Measurements from ENCODE around the gene C11orf97. TPM values are rescaled to one million over a fixed set of nuclear protein-coding genes. Genes with fewer than 3 reads are reported as not detected.

C11orf97 gene
- total RNA-seq, 1 experiment from 2014 or later, result not detected

DNA sequence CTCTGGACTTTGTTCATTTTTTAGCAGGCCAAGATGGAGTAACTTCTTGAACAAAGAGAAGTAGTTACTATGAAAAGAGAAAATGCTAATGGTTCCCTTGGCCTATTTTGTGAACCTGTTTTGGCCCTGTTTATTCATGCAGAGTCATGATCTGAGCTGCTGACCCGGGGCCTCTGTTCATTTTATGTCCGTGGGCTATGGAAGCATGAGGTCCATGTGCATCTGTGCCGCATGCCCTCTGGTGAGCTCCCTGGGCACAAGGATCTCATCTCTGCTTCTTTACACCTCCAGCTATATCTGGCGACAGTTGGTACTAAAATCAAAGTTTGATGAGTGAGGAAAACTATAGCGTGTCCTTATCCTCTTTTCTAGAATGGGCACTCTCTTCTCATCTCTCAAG is 55.9 kb downstream of the C11orf97 start:
- intact Hi-C loops (cut with micrococcal nuclease), result no loop called here
- ChIA-PET RAD21 (ENCODE audit: low non-redundant PET in 1 of 2, low total read pairs in 2 of 2, uncharacterized antibody in 2 of 2, unreplicated experiment in 2 of 2) (no interaction called here), POLR2A (no interaction called here), CTCF (no interaction called here)
- DNase-seq (ENCODE audit: low read depth, low spot score) (no peak), ATAC-seq (no peak)
- Histone ChIP-seq H3K36me3 (ENCODE audit: control insufficient read depth in 1 of 2, insufficient read depth in 2 of 2, low read length in 2 of 2) (no peaks in the 10 kb centered on the region), H3K9ac (ENCODE audit: low read length) (no peak overlapping the region), H3K9me2 (ENCODE audit: insufficient read depth) (no peaks in the 10 kb centered on the region), H3K79me2 (ENCODE audit: insufficient read depth, low read length) (no peaks in the 10 kb centered on the region), H3K4me3 (replicated peaks in 1 of 2; ENCODE audit: low read depth in 1 of 2, low read length in 2 of 2) (no peak overlapping the region), H4K20me1 (ENCODE audit: insufficient read depth) (no peaks in the 10 kb centered on the region), H3K4me1 (ENCODE audit: control insufficient read depth in 1 of 2, insufficient read depth in 2 of 2, low read length in 2 of 2) (peaks cover 0 to 8% of the 10 kb centered on the region in 2 experiments; a peak in 3 of 4 replicates), H3K27me3 (ENCODE audit: insufficient read depth, low read length) (no peaks in the 10 kb centered on the region), H3K9me3 (ENCODE audit: control insufficient read depth in 1 of 2, insufficient read depth in 1 of 2, low read depth in 1 of 2, low read length in 2 of 2) (no peaks in the 10 kb centered on the region), H3K4me2 (ENCODE audit: low read length) (no peak overlapping the region), H3K27ac (ENCODE audit: low read depth, low read length) (no peak overlapping the region), H2AFZ (ENCODE audit: low read depth, low read length, poor library complexity, severe bottlenecking) (no peak overlapping the region)
- no peak for TF ChIP-seq SRF (IDR thresholded peaks at IDR 0.05; ENCODE audit: low read depth)
- TF ChIP-seq EGR1 (IDR thresholded peaks at IDR 0.05; ENCODE audit: low read depth), result no peak
- no peak for TF ChIP-seq TCF7L2 (IDR thresholded peaks at IDR 0.05; ENCODE audit: borderline replicate concordance, extremely low read depth, insufficient read depth, insufficient read length)
- no peak for TF ChIP-seq ZNF274 (IDR thresholded peaks at IDR 0.05; ENCODE audit: low read depth, low read length)
- no TSS peak for BruUV-seq (replicated peaks)

DNA sequence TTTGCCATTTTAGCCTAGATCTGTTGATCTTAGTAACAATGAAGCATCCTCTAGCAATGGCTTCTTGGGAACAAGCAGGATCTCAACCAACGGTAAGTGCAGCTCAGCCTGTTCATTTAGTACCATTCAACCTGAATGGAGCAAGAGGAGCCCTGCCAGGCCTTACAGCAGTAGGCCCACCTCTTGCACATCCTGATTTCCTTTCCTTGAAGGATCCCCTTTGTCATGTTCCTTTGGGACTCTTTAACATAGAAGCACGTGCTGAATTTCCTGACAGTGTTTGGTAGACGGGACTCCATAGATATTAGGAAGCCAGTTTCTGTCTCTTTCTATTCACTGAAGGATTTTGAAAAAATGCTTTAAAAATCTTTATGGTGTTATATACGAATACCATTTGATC is 56.5 kb downstream of the C11orf97 start:
- no peak overlapping the region for H3K4me2 ChIP-seq (ENCODE audit: low read length)
- BruUV-seq (replicated peaks), result no TSS peak
- H3K4me3 ChIP-seq (replicated peaks in 1 of 2; ENCODE audit: low read depth in 1 of 2, low read length in 2 of 2), result no peak overlapping the region
- POLR2A ChIA-PET, result no interaction called here
- no peaks in the 10 kb centered on the region for H3K9me2 ChIP-seq (ENCODE audit: insufficient read depth)
- ATAC-seq (no peak), DNase-seq (ENCODE audit: low read depth, low spot score) (no peak)
- CTCF ChIA-PET, result no interaction called here
- intact Hi-C loops (cut with micrococcal nuclease), result no loop called here
- TF ChIP-seq POLR2AphosphoS5 (IDR thresholded peaks at IDR 0.05; ENCODE audit: low read depth, low read length) (no peak), EZH2 (IDR thresholded peaks at IDR 0.05) (no peak), FOSL1 (IDR thresholded peaks at IDR 0.05; ENCODE audit: low read depth) (no peak), CTCF (IDR thresholded peaks at IDR 0.05 in 2 of 3, conservative IDR thresholded peaks at IDR 0.05 in 1 of 3; ENCODE audit: borderline replicate concordance in 1 of 3, insufficient read depth in 1 of 3, low read depth in 2 of 3, low read length in 2 of 3) (no peak), JUND (IDR thresholded peaks at IDR 0.05) (no peak), ZNF274 (IDR thresholded peaks at IDR 0.05; ENCODE audit: low read depth, low read length) (no peak), ATF3 (IDR thresholded peaks at IDR 0.05) (no peak), RAD21 (IDR thresholded peaks at IDR 0.05; ENCODE audit: low read depth) (no peak), ZFX (IDR thresholded peaks at IDR 0.05) (no peak), CEBPB (IDR thresholded peaks at IDR 0.05; ENCODE audit: low read depth) (no peak)
- TF ChIP-seq, protein P1, sequence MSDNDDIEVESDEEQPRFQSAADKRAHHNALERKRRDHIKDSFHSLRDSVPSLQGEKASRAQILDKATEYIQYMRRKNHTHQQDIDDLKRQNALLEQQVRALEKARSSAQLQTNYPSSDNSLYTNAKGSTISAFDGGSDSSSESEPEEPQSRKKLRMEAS (IDR thresholded peaks at IDR 0.05), result no peak
- TF ChIP-seq, protein P2, sequence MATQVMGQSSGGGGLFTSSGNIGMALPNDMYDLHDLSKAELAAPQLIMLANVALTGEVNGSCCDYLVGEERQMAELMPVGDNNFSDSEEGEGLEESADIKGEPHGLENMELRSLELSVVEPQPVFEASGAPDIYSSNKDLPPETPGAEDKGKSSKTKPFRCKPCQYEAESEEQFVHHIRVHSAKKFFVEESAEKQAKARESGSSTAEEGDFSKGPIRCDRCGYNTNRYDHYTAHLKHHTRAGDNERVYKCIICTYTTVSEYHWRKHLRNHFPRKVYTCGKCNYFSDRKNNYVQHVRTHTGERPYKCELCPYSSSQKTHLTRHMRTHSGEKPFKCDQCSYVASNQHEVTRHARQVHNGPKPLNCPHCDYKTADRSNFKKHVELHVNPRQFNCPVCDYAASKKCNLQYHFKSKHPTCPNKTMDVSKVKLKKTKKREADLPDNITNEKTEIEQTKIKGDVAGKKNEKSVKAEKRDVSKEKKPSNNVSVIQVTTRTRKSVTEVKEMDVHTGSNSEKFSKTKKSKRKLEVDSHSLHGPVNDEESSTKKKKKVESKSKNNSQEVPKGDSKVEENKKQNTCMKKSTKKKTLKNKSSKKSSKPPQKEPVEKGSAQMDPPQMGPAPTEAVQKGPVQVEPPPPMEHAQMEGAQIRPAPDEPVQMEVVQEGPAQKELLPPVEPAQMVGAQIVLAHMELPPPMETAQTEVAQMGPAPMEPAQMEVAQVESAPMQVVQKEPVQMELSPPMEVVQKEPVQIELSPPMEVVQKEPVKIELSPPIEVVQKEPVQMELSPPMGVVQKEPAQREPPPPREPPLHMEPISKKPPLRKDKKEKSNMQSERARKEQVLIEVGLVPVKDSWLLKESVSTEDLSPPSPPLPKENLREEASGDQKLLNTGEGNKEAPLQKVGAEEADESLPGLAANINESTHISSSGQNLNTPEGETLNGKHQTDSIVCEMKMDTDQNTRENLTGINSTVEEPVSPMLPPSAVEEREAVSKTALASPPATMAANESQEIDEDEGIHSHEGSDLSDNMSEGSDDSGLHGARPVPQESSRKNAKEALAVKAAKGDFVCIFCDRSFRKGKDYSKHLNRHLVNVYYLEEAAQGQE (IDR thresholded peaks at IDR 0.05; ENCODE audit: low read depth), result no peak
- H3K9me3 ChIP-seq (ENCODE audit: control insufficient read depth in 1 of 2, insufficient read depth in 1 of 2, low read depth in 1 of 2, low read length in 2 of 2), result no peaks in the 10 kb centered on the region
- no peaks in the 10 kb centered on the region for H3K79me2 ChIP-seq (ENCODE audit: insufficient read depth, low read length)
- H4K20me1 ChIP-seq (ENCODE audit: insufficient read depth), result no peaks in the 10 kb centered on the region
- peaks cover 0 to 3% of the 10 kb centered on the region in 2 experiments; a peak in 2 of 4 replicates for H3K4me1 ChIP-seq (ENCODE audit: control insufficient read depth in 1 of 2, insufficient read depth in 2 of 2, low read length in 2 of 2)
- no peaks in the 10 kb centered on the region for H3K27me3 ChIP-seq (ENCODE audit: insufficient read depth, low read length)
- no peaks in the 10 kb centered on the region for H3K36me3 ChIP-seq (ENCODE audit: control insufficient read depth in 1 of 2, insufficient read depth in 2 of 2, low read length in 2 of 2)
- no peak overlapping the region for H3K27ac ChIP-seq (ENCODE audit: low read depth, low read length)
- H2AFZ ChIP-seq (ENCODE audit: low read depth, low read length, poor library complexity, severe bottlenecking), result no peak overlapping the region
- H3K9ac ChIP-seq (ENCODE audit: low read length), result no peak overlapping the region
- RAD21 ChIA-PET (ENCODE audit: low non-redundant PET in 1 of 2, low total read pairs in 2 of 2, uncharacterized antibody in 2 of 2, unreplicated experiment in 2 of 2), result no interaction called here

All from HCT116 (cell line).